Caco-2 (cell line): ENCODE results near the gene ATP9A. TPM values are rescaled to one million over a fixed set of nuclear protein-coding genes. Genes with fewer than 3 reads are reported as not detected.

ENCODE experiments used
- BruUV-seq: library from RNA; stranded (reverse); fragments of 400-500 nt; replicated peaks from 2 replicates; lab custom pipeline; 2021; lab: Mats Ljungman, UMichigan
- CTCF ChIA-PET: fragments of 300-600 bp; sonication (Branson Sonifier 250); formaldehyde crosslinking; loops from one replicate; lab custom pipeline; 2022; ENCODE audit warnings: antibody characterized with exemption; lab: Charles Lee
- POLR2A ChIA-PET: fragments of 300-600 bp; sonication (Branson Sonifier 250); formaldehyde crosslinking; loops from one replicate; lab custom pipeline; 2022; ENCODE audit warnings: antibody characterized with exemption; lab: Charles Lee
- DNase-seq, 2 experiments: peaks; one replicate each; pipeline versions ENCODE4 v3.0.0 to v3.0.0-alpha.2; 2020 to 2022
- H3K27me3 ChIP-seq: replicated peaks from 2 replicates; pipeline ENCODE4 v1.6.0; 2011; ENCODE audit warnings: low read length; ENCODE audit not compliant: control insufficient read depth, insufficient read depth
- H3K36me3 ChIP-seq: 2 replicates; pipeline ENCODE4 v1.5.1; 2011; ENCODE audit warnings: low read length; ENCODE audit not compliant: control insufficient read depth, insufficient read depth
- H3K4me1 ChIP-seq: fragments of 250-450 bp; sonication (Bioruptor Pico); 2 replicates; pipeline ENCODE4 v1.5.1; 2020; ENCODE audit warnings: mild to moderate bottlenecking
- H3K4me3 ChIP-seq: 2 replicates; pipeline ENCODE4 v1.5.1; 2011; ENCODE audit warnings: low read depth, mild to moderate bottlenecking, control low read depth, low read length
- H3K9me3 ChIP-seq: fragments of 250-450 bp; sonication (Bioruptor Pico); 2 replicates; pipeline ENCODE4 v1.5.1; 2020; ENCODE audit warnings: mild to moderate bottlenecking, moderate library complexity
- H3K27ac Mint-ChIP-seq: one replicate; pipeline ENCODE4 v1.8.0; 2022; ENCODE audit warnings: mixed read lengths; ENCODE audit not compliant: unreplicated experiment
- H3K27me3 Mint-ChIP-seq: one replicate; pipeline ENCODE4 v1.8.0; 2022; ENCODE audit warnings: mixed read lengths; ENCODE audit not compliant: insufficient read depth, unreplicated experiment
- H3K36me3 Mint-ChIP-seq: one replicate; pipeline ENCODE4 v1.8.0; 2022; ENCODE audit warnings: mild to moderate bottlenecking, mixed read lengths; ENCODE audit not compliant: insufficient read depth, unreplicated experiment
- H3K4me1 Mint-ChIP-seq: one replicate; pipeline ENCODE4 v1.8.0; 2022; ENCODE audit warnings: low read depth, mixed read lengths; ENCODE audit not compliant: unreplicated experiment
- H3K4me3 Mint-ChIP-seq: one replicate; pipeline ENCODE4 v1.8.0; 2022; ENCODE audit warnings: mild to moderate bottlenecking, moderate library complexity, mixed read lengths; ENCODE audit not compliant: unreplicated experiment
- H3K9me3 Mint-ChIP-seq: one replicate; pipeline ENCODE4 v1.8.0; 2022; ENCODE audit warnings: mixed read lengths; ENCODE audit not compliant: unreplicated experiment
- CTCF ChIP-seq, 2 experiments: fragments of 200-600 bp in 1 of 2; IDR thresholded peaks; 1 replicate in 1 of 2; 2 replicates in 1 of 2; pipeline versions ENCODE4 v1.5.1 to v1.8.0; 2011 to 2022; ENCODE audit warnings: antibody characterized with exemption in 1 of 2, control low read depth in 1 of 2, inconsistent platforms in 1 of 2, low read depth in 1 of 2, low read length in 1 of 2, mild to moderate bottlenecking in 1 of 2, moderate library complexity in 1 of 2; ENCODE audit not compliant: insufficient read depth in 1 of 2, severe bottlenecking in 1 of 2, unreplicated experiment in 1 of 2
- intact Hi-C: fragments of 100-400 bp; cut with micrococcal nuclease; formaldehyde crosslinking; loops from one replicate; pipeline ENCODE4 v1.10.0; 2022; ENCODE audit not compliant: unreplicated experiment
- total RNA-seq: library from RNA; stranded (reverse); gene quantifications from 2 replicates; pipeline ENCODE4 v1.2.3, GENCODE V29; 2022

The ATP9A gene
- total RNA-seq, 1 experiment from 2014 or later, result 102 TPM

- Mint-ChIP-seq H3K9me3 (no peaks in the 10 kb centered on the region), H3K27me3 (no peaks in the 10 kb centered on the region), H3K36me3 (peaks cover 32% of the 10 kb centered on the region), H3K4me1 (peaks cover 10% of the 10 kb centered on the region), H3K27ac (no peak overlapping the region), H3K4me3 (no peak overlapping the region)
- no peaks in the 10 kb centered on the region for H3K27me3 ChIP-seq
- no peak for TF ChIP-seq CTCF (IDR thresholded peaks at IDR 0.05; ENCODE audit: insufficient read depth in 1 of 2, low read depth in 1 of 2, low read length in 1 of 2, severe bottlenecking in 1 of 2, unreplicated experiment in 1 of 2)
- BruUV-seq, result no TSS peak
- POLR2A ChIA-PET, result interaction anchor here (0.5 kb wide), 1 partner anchor 166 kb away, joined by 3 read pairs; no protein-coding TSS in a partner anchor
- H3K36me3 ChIP-seq, result no peaks in the 10 kb centered on the region
- intact Hi-C loops, result no loop called here
- DNase-seq, result no peak
- no peak overlapping the region for H3K4me3 ChIP-seq
- no peaks in the 10 kb centered on the region for H3K9me3 ChIP-seq
- CTCF ChIA-PET, result no interaction called here
- H3K4me1 ChIP-seq, result peaks cover 9% of the 10 kb centered on the region; the same call in 1 of the 2 replicates
Measured at GRCh38 chr20:51631011-51631950, 136.9 kb downstream of the ATP9A start.

GRCh38 chr20:51629399-51630058, 138.7 kb downstream of the ATP9A start:
- intact Hi-C loops, result no loop called here
- H3K4me1 ChIP-seq, result peaks cover 9% of the 10 kb centered on the region; the same call in 1 of the 2 replicates
- no TSS peak for BruUV-seq
- TF ChIP-seq CTCF (IDR thresholded peaks at IDR 0.05; ENCODE audit: insufficient read depth in 1 of 2, low read depth in 1 of 2, low read length in 1 of 2, severe bottlenecking in 1 of 2, unreplicated experiment in 1 of 2), result no peak
- Mint-ChIP-seq H3K9me3 (no peaks in the 10 kb centered on the region), H3K4me1 (peaks cover 10% of the 10 kb centered on the region), H3K27me3 (no peaks in the 10 kb centered on the region), H3K4me3 (no peak overlapping the region), H3K27ac (no peak overlapping the region), H3K36me3 (peaks cover 45% of the 10 kb centered on the region)
- no peaks in the 10 kb centered on the region for H3K27me3 ChIP-seq
- no peak for DNase-seq
- CTCF ChIA-PET, result no interaction called here
- H3K9me3 ChIP-seq, result no peaks in the 10 kb centered on the region
- POLR2A ChIA-PET, result no interaction called here
- no peak overlapping the region for H3K4me3 ChIP-seq
- H3K36me3 ChIP-seq, result peaks cover 3% of the 10 kb centered on the region

- peaks cover 9% of the 10 kb centered on the region; the same call in 1 of the 2 replicates for H3K4me1 ChIP-seq
- Mint-ChIP-seq H3K9me3 (no peaks in the 10 kb centered on the region), H3K36me3 (peaks cover 53% of the 10 kb centered on the region), H3K27me3 (no peaks in the 10 kb centered on the region), H3K4me3 (no peak overlapping the region), H3K27ac (no peak overlapping the region), H3K4me1 (peaks cover 8% of the 10 kb centered on the region)
- POLR2A ChIA-PET, result no interaction called here
- H3K4me3 ChIP-seq, result no peak overlapping the region
- BruUV-seq, result no TSS peak
- H3K9me3 ChIP-seq, result no peaks in the 10 kb centered on the region
- CTCF ChIA-PET, result no interaction called here
- H3K27me3 ChIP-seq, result no peaks in the 10 kb centered on the region
- TF ChIP-seq CTCF (IDR thresholded peaks at IDR 0.05; ENCODE audit: insufficient read depth in 1 of 2, low read depth in 1 of 2, low read length in 1 of 2, severe bottlenecking in 1 of 2, unreplicated experiment in 1 of 2), result no peak
- intact Hi-C loops, result no loop called here
- peaks cover 5% of the 10 kb centered on the region for H3K36me3 ChIP-seq
- no peak for DNase-seq
Measured at GRCh38 chr20:51628533-51629398, 139.4 kb downstream of the ATP9A start.
